Thymus (tissue), 11 donors: Measurements from ENCODE around the gene THEM5. TPM values are rescaled to one million over a fixed set of nuclear protein-coding genes. Genes with fewer than 3 reads are reported as not detected.

Experiments used
- DNase-seq, 9 donors: peaks; one replicate each; pipeline ENCODE4 v3.0.0-alpha.2; 2013; ENCODE audit warnings: low spot score in 9 of 9, low read depth in 6 of 9, missing footprints in 1 of 9
- H3K27ac ChIP-seq, 2 donors: one replicate each; pipeline ENCODE4 v1.5.1; 2013; ENCODE audit warnings: control low read depth in 1 of 2, low read depth in 1 of 2, low read length in 1 of 2, mild to moderate bottlenecking in 1 of 2, moderate library complexity in 1 of 2
- H3K27me3 ChIP-seq, 2 donors: one replicate each; pipeline ENCODE4 v1.5.1; 2013; ENCODE audit warnings: low read length in 1 of 2; ENCODE audit not compliant: control insufficient read depth in 2 of 2, insufficient read depth in 1 of 2
- H3K36me3 ChIP-seq, 2 donors: one replicate each; pipeline ENCODE4 v1.5.1; 2013; ENCODE audit warnings: low read length in 1 of 2, mild to moderate bottlenecking in 1 of 2, moderate library complexity in 1 of 2; ENCODE audit not compliant: control insufficient read depth in 2 of 2, insufficient read depth in 2 of 2
- H3K4me1 ChIP-seq, 2 donors: one replicate each; pipeline ENCODE4 v1.5.1; 2013; ENCODE audit warnings: low read length in 2 of 2; ENCODE audit not compliant: control insufficient read depth in 2 of 2, insufficient read depth in 2 of 2
- H3K4me3 ChIP-seq, 2 donors: one replicate each; pipeline ENCODE4 v1.5.1; 2013; ENCODE audit warnings: low read length in 2 of 2, control low read depth in 1 of 2, mild to moderate bottlenecking in 1 of 2
- H3K9me3 ChIP-seq, 2 donors: one replicate each; pipeline ENCODE4 v1.5.1; 2013; ENCODE audit warnings: low read length in 1 of 2, mild to moderate bottlenecking in 1 of 2; ENCODE audit not compliant: control insufficient read depth in 2 of 2, insufficient read depth in 1 of 2
- WGBS: extraction: QIAGEN DNeasy Blood & Tissue Kit; methylation state at CpG from one replicate; pipeline ENCODE4 v1.1.7; 2013; 5-methylcytosine and 5-hydroxymethylcytosine counted together
- polyA plus RNA-seq: library from polyadenylated mRNA; stranded (reverse); fragments of 200-250 nt; gene quantifications from one replicate; pipeline ENCODE4 v1.2.3, GENCODE V29; 2013
- total RNA-seq: library from RNA; stranded (reverse); fragments of 120-200 nt; gene quantifications from one replicate; pipeline ENCODE4 v1.2.4, GENCODE V29; 2013
- donor health status: healthy.

THEM5 gene
- total and polyA plus RNA-seq, 2 donors = 0.09 to 1.5 TPM

- Histone ChIP-seq H3K27me3 (no peaks in the 10 kb centered on the region), H3K27ac (peak overlapping the region; percentile 74 to 94), H3K36me3 (peaks cover 16 to 17% of the 10 kb centered on the region in 2 donors), H3K9me3 (peaks cover 0 to 6% of the 10 kb centered on the region in 2 donors), H3K4me1 (peaks cover 39 to 100% of the 10 kb centered on the region in 2 donors), H3K4me3 (peak overlapping the region; percentile 69 to 89)
- WGBS = 16% methylated on average over 7 of the region's 7 CpGs
- peak in 1 of 9 donors; percentile 69 for DNase-seq
These were observed 31.1 kb downstream of the THEM5 start for GRCh38 chr1:151822404-151822803.

- peak in 6 of 9 donors; percentile 53 to 90 (median 78) for DNase-seq
- Histone ChIP-seq H3K9me3 (peaks cover 0 to 8% of the 10 kb centered on the region in 2 donors), H3K4me3 (peak overlapping the region; percentile 69 to 89), H3K4me1 (peaks cover 40 to 100% of the 10 kb centered on the region in 2 donors), H3K27me3 (no peaks in the 10 kb centered on the region), H3K36me3 (peaks cover 24 to 31% of the 10 kb centered on the region in 2 donors), H3K27ac (peak overlapping the region; percentile 77 to 94)
- 3% methylated on average over 2 of the region's 2 CpGs for WGBS
These were observed 32.6 kb downstream of the THEM5 start for GRCh38 chr1:151820940-151821339.

GRCh38 chr1:151819976-151820623 is 33.4 kb downstream of the THEM5 start:
- Histone ChIP-seq H3K27me3 (no peaks in the 10 kb centered on the region), H3K9me3 (peaks cover 0 to 2% of the 10 kb centered on the region in 2 donors), H3K4me1 (peaks cover 48 to 100% of the 10 kb centered on the region in 2 donors), H3K4me3 (peak overlapping the region; percentile 69 to 89), H3K27ac (peak overlapping the region; percentile 72 to 94), H3K36me3 (peaks cover 31 to 38% of the 10 kb centered on the region in 2 donors)
- DNase-seq = peak in 3 of 9 donors; percentile 65 to 84 (median 72)
- 26% methylated on average over 7 of the region's 7 CpGs for WGBS

GRCh38 chr1:151819227-151819835 is 34.2 kb downstream of the THEM5 start:
- Histone ChIP-seq H3K27ac (peak overlapping the region; percentile 91 to 94), H3K4me3 (peak overlapping the region; percentile 69 to 89), H3K9me3 (peaks cover 0 to 2% of the 10 kb centered on the region in 2 donors), H3K36me3 (peaks cover 36 to 46% of the 10 kb centered on the region in 2 donors), H3K27me3 (no peaks in the 10 kb centered on the region), H3K4me1 (peaks cover 53 to 100% of the 10 kb centered on the region in 2 donors)
- DNase-seq = no peak
- 94% methylated on average over 12 of the region's 12 CpGs for WGBS

GRCh38 chr1:151817353-151817730 is 36.2 kb downstream of the THEM5 start:
- Histone ChIP-seq H3K36me3 (peaks cover 46 to 62% of the 10 kb centered on the region in 2 donors), H3K9me3 (peaks cover 0 to 2% of the 10 kb centered on the region in 2 donors), H3K4me3 (peak overlapping the region; percentile 26 to 43), H3K4me1 (peaks cover 50 to 81% of the 10 kb centered on the region in 2 donors), H3K27me3 (no peaks in the 10 kb centered on the region), H3K27ac (peak overlapping the region; percentile 91 to 94)
- DNase-seq = peak in 4 of 9 donors; percentile 72 to 88 (median 78)
- 5% methylated on average over 7 of the region's 7 CpGs for WGBS

- H3K36me3 ChIP-seq = peaks cover 50 to 68% of the 10 kb centered on the region in 2 donors
- H3K27me3 ChIP-seq = no peaks in the 10 kb centered on the region
- H3K4me1 ChIP-seq = peaks cover 50 to 75% of the 10 kb centered on the region in 2 donors
- 82% methylated on average over 26 of the region's 26 CpGs for WGBS
- H3K9me3 ChIP-seq = peaks cover 0 to 2% of the 10 kb centered on the region in 2 donors
- peak overlapping the region; percentile 26 to 43 for H3K4me3 ChIP-seq
- peak overlapping the region; percentile 91 to 94 for H3K27ac ChIP-seq
- no peak for DNase-seq
These were observed 36.8 kb downstream of the THEM5 start for GRCh38 chr1:151816548-151817352.

- peaks cover 59 to 76% of the 10 kb centered on the region in 2 donors for H3K36me3 ChIP-seq
- H3K27me3 ChIP-seq = no peaks in the 10 kb centered on the region
- WGBS = 7% methylated on average over 12 of the region's 12 CpGs
- H3K27ac ChIP-seq = peak overlapping the region; percentile 6 to 94
- H3K4me1 ChIP-seq = peaks cover 50 to 66% of the 10 kb centered on the region in 2 donors
- peaks cover 0 to 2% of the 10 kb centered on the region in 2 donors for H3K9me3 ChIP-seq
- peak overlapping the region; percentile 23 to 43 for H3K4me3 ChIP-seq
- DNase-seq = peak in 3 of 9 donors; percentile 67 to 85 (median 72)
These were observed 37.7 kb downstream of the THEM5 start for GRCh38 chr1:151815716-151816327.

- Histone ChIP-seq H3K4me1 (peaks cover 49 to 58% of the 10 kb centered on the region in 2 donors), H3K9me3 (peaks cover 0 to 2% of the 10 kb centered on the region in 2 donors), H3K4me3 (no peak overlapping the region), H3K27ac (peak overlapping the region; percentile 66 to 94), H3K27me3 (no peaks in the 10 kb centered on the region), H3K36me3 (peaks cover 62 to 78% of the 10 kb centered on the region in 2 donors)
- no peak for DNase-seq
- WGBS = 94% methylated on average over 8 of the region's 8 CpGs
These were observed 38.5 kb downstream of the THEM5 start for GRCh38 chr1:151814971-151815545.
